Occipital lobe (tissue), 2 donors: Measurements from ENCODE around the gene MMP25. TPM values are rescaled to one million over a fixed set of nuclear protein-coding genes. Genes with fewer than 3 reads are reported as not detected.
A peak's percentile ranks its signal among the peaks of the same experiment; 100 is the strongest.

Experiments used
- DNase-seq: peaks from one replicate; lab custom pipeline; 2025; lab: John Stamatoyannopoulos, UW
- total RNA-seq: library from RNA; depleted of rRNA; stranded (reverse); fragments of >200 nt; gene quantifications from one replicate; pipeline ENCODE4 v1.2.3, GENCODE V29; 2014

The MMP25 gene
- total RNA-seq, 1 donor from 2014 or later, result 0.62 TPM

DNA sequence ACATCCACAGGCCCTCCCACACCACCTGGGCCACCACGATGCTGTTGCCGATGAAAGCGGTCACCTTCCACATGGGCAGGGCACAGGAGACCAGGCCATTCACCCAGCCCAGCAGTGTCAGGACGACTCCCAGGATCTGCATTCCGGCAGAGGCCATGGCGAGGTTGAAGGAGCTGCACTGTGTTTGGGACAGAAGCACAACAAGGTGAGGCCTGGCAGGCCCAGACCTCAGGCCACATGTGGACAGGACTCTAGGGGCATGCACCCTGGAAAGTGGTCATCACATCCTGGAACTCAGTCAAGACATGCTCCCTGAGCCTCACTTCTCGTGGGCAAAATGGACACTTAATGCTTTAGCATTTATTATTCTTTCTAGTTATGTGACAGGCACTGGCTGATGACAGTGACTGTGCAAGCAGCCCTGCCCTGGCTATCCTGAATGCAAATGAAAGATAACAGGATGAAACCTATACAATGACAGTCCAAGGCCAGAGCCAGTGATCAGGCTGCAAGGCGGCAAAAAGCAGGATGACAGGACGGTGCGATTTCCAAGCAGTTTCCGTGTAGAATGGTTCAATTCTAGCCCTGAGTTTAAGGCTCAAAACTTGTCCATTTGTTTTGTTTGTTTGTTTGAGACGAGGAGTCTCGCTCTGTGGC is 30.4 kb upstream of the MMP25 start:
- DNase-seq, result no peak

DNA sequence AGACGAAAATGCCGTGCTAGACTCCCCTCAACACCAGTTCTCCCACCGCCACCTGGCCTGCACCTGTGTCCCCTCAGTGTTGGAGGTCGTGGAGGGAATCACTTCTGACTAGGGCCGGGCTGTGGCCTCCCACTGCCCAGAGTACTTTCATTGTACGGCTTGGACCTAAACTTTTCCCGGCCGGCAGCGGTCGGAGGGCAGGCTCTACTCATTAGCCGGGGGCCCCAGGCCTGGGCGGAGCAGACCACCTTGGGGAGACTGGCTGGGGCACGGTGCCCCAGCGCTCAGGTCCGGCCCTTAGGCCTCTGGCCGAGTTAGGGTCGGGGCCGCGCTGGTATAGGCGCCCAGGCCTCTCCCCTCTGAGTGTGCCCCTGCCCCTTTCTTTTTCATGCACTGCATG is 29.0 kb upstream of the MMP25 start:
- no peak for DNase-seq

DNA sequence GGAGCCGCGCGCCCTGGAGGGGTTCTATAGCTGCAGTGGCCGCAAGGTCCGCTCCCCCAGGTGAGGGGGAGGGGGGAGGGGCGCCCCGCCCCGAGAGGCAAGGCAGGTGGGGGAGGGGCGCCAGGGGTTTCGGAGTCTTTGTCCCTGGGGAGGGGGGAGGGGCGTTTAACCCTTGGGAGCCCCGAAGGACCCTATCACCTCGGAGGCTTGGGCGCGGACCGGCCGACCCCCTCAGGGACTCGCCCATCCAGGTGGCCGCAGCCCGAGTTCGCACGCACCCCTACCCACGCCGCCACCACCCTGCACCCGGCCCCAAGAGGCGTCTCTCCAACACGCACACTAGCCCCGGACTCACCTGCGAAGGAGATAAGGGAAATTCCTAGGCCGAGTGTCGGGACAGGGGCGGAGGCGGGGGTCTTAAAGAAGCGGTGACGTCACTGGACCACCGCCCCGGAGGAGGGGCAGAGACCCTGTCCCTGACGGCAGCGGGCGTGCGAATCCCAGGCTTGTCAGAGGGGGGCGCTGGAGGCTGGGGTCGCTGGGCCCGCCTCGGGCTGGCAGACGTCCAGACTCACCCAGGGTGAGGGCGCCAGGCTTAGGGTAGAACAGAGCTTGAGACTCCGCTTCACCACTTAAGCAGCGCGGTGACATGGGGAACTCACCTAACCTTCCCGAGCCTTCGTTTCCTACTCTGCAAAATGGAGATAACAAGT is 28.4 kb upstream of the MMP25 start, which contains the start of gene CLDN6:
TSS of gene CLDN6 (minus strand) at position 390 of the 713 bp plus-strand sequence. CDS start 2,162 bp downstream, outside the sequence.
- no peak for DNase-seq

DNA sequence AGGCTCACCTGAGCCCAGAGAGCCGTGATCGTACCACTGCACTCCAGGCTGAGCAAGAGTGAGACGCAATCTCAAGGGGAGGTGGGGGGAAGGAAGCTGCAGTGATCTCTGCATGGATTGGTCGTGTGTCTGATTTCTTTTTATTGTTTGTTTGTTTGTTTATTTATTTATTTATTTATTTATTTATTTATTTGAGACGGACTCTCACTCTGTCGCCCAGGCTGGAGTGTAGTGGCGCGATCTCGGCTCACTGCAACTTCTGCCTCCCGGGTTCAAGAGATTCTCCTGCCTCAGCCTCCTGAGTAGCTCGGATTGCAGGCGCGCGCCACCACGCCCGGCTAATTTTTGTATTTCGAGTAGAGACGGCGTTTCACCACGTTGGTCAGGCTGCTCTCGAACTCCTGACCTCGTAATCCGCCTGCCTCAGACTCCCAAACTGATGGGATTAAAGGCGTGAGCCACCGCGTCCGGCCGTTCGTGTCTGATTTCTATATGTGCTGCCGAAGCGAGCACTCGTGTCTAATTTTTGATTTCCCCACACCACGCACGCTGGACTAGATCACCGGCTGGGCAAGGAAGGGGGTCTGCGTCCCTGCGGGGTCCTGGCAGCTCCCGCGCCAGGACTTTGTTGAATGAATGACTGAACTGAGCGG is 26.6 kb upstream of the MMP25 start:
- DNase-seq, result no peak

DNA sequence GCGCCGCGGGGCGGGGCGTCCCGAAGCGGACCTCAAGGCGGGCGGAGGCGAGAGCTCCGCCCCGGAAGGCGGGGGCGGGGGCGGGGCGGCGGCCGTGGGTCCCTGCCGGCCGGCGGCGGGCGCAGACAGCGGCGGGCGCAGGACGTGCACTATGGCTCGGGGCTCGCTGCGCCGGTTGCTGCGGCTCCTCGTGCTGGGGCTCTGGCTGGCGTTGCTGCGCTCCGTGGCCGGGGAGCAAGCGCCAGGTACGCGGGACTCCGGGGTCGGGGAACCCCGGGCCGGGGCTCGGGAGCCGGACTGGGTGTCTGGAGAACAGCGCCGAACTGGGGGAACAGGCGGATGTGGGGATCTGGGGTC is 26.1 kb upstream of the MMP25 start, which contains the start of gene TNFRSF12A:
TSS of gene TNFRSF12A (plus strand) at position 122 of the 357 bp plus-strand sequence. CDS start at position 152, 30 bp downstream.
- no peak for DNase-seq

DNA sequence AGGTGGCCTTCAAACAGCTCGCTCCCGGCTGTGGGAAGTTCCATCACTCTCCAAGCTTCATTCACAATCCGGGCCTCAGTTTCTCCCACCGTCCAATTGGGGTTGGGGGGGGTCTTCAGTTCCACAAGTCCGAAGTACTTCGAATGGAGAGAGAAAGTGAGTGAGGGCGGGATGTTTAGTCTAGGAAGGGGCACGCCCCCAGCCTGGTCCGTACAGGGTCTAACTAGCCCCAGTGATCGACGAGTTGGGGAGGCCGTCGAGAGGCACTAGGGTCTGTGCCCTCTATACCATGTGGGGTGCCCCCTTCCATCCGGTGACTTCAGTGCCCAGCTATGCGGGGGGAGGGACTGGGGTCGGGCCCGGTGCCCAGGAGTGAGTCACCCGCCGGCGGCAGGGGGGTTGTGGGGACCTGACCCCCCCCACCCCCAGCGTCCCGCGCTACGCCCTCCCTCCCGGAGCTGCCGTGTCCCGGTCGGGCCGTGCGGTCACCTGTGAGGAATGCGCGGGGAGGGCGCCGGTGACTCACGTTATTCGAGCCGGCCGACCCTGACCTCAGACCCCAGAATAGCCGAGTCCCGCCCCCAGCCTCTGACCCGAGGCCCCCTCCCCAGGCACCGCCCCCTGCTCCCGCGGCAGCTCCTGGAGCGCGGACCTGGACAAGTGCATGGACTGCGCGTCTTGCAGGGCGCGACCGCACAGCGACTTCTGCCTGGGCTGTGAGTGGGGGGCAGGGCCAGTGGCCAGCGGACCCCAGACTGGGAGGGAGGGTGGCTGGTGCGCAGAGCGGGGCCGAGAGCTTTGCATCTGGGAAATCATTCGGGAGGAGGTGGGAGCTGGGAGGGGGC is 25.5 kb upstream of the MMP25 start:
- DNase-seq, result peak; percentile 38

DNA sequence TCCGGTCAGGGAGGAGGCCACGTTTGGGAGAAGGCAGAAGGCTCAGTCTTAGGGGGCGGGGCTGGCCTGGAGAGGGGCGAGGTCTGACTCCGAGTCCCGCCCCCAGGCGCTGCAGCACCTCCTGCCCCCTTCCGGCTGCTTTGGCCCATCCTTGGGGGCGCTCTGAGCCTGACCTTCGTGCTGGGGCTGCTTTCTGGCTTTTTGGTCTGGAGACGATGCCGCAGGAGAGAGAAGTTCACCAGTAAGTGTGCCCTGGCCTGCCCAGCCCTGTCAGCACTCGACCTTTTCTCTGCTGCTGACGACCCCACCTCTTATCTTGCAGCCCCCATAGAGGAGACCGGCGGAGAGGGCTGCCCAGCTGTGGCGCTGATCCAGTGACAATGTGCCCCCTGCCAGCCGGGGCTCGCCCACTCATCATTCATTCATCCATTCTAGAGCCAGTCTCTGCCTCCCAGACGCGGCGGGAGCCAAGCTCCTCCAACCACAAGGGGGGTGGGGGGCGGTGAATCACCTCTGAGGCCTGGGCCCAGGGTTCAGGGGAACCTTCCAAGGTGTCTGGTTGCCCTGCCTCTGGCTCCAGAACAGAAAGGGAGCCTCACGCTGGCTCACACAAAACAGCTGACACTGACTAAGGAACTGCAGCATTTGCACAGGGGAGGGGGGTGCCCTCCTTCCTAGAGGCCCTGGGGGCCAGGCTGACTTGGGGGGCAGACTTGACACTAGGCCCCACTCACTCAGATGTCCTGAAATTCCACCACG is 24.7 kb upstream of the MMP25 start:
- peak; percentile 27 for DNase-seq

DNA sequence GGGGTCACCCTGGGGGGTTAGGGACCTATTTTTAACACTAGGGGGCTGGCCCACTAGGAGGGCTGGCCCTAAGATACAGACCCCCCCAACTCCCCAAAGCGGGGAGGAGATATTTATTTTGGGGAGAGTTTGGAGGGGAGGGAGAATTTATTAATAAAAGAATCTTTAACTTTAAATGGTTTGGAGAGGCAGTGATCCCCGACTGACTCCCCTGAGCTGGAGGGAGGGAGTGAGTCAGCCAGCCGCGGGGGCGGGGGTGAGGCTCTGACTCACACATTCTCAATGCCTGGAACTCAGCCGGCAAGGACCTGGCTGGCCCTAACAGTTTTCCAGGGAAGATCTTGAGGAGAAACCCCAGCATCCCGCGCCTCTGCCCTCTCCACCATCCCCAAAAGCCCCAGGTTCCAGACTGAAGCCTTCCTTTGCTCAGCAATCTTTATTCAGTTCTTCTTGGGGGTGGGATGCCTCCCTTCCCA is 24.1 kb upstream of the MMP25 start:
- DNase-seq, result peak; percentile 76

DNA sequence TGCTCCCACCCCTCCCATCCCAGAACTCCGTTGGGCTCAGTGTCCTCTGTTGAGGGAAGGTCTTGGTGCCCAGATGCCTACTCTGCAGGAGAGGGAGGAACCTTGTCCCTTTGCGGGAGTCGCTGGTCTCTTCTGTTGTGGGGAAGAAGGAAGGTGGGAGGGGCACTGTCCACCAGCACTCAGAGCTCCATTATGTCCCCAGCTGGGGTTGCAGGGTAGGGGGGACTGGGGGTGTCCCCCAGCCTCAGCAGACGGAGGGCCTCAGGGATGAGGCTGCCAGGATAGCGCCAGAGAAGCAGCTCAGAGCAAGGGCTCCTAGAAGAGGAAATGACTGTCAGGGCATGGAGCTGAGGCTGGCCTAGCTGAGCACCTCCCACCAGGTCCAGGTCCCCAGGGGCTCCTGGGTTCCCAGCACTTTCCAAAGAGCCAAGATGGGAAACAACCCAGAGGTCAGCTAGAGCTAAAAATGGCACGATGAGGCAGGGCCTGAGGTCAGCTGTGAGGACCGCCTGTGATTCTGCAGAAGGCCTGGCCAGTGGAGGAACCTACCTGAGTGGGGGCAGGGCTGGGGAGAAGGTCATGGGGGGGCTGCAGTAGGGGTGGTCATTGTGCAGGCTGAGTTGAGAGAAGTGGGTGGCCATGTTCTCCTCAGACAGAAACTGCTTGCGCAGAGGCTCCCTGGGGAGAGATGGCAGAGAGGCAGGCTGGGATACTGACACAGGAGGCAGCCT is 23.5 kb upstream of the MMP25 start:
- DNase-seq, result no peak

DNA sequence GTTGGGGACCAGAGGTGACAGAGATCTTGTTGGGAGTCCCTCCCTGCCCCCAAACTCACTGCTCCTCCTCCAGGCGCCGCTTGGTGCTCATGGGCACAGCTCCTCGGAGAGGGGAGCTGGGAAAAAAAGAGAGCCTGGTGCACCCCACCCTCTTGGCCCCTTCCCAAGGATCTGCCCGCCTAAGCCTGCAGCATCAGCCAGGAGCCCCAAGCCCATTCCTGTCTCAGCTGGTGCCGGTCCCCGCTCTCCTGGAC is 23.0 kb upstream of the MMP25 start:
- DNase-seq, result peak; percentile 52

DNA sequence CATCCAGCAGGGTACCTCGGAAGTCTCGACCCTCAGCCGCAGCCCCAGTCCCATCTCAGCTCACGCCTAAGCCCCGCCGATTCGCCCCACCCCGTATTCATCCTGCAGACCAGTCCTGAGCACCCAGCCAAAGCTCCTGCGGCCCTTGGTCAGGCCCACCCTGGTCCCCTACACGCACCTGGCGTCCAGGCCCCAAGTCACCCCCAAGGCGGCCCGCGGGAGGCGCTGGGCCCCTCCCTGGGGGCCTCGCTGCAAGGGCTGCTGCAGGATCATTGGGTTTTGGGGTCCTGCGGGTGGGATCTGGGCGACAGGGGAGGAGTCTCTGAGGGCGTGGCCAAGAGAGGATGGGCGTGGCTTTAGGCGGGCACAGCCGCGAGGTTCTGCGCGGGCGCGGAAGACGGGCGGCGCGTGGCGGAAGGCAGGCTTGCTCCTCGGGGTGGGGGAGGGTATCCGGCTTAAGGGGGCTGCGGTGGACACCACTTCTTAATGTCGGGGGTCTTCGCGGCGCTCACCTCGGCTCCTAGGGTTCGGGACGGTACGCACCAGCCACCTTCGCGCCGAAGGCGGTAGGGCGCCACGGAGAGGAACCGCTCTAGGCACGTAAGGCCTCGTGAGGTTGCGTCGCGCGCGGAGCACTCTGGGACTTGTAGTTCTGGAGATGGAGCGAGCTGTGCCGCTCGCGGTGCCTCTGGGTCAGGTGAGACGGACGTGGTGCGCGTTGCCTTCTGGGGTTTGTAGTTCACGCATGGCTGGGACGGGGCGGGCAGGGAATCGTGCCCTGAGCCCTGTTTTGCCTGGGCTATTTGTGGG is 22.5 kb upstream of the MMP25 start, which contains the start of the genes HCFC1R1 and THOC6:
TSS of gene HCFC1R1 (minus strand) at position 274 of the 810 bp plus-strand sequence. CDS start at position 273, 1 bp downstream.
TSS of gene THOC6 (plus strand) at position 367 of the 810 bp plus-strand sequence. CDS start at position 659, 292 bp downstream.
- peak; percentile 90 for DNase-seq

DNA sequence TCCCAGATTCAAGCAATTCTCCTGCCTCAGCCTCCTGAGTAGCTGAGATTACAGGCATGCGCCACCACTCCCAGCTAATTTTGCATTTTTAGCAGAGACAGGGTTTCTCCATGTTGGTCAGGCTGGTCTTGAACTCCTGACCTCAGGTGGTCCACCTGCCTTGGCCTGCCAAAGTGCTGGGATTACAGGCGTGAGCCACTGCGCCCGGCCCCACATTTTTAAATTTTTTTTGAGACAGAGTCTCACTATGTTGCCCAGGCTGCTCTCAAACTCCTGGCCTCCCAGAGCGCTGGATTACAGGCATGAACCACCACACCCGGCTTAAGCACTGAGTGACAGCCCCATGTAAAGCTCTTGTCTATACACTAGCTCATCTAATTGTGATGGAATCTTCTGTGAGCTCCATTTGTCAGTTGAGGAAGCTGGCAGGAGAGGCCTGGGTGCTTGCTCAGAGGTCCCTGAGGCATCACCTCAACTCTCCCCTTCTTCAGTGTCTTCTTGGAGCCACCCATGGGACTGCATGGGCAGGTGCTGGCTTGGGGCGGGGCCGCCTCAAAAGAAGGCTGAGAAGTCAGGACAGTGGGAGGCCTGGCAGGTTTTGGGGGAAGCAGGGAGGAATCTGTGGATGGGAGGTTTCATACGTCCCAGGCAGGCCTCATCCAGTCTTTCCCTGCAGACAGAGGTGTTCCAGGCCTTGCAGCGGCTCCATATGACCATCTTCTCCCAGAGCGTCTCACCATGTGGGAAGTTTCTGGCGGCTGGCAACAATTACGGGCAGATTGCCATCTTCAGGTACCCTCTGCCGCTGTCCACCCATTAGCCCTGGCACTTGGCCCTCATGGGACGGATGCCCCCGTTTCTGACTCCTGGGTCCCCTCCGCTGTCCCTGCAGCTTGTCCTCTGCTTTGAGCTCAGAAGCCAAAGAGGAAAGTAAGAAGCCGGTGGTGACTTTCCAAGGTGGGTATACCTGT is 21.0 kb upstream of the MMP25 start:
- DNase-seq, result no peak

DNA sequence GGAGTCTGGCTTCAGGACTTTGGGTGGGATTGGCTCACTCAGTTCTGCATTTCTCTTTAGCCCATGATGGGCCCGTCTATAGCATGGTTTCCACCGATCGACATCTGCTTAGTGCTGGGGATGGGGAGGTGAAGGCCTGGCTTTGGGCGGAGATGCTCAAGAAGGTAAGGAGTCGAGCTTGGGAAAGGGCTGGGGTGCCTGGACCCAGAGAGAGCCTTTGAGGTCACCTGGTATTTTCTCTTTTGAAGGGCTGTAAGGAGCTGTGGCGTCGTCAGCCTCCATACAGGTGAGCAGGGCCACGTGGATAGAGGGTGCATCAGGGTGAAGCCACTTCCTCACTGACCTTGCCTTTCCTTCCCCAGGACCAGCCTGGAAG is 20.4 kb upstream of the MMP25 start:
- no peak for DNase-seq

DNA sequence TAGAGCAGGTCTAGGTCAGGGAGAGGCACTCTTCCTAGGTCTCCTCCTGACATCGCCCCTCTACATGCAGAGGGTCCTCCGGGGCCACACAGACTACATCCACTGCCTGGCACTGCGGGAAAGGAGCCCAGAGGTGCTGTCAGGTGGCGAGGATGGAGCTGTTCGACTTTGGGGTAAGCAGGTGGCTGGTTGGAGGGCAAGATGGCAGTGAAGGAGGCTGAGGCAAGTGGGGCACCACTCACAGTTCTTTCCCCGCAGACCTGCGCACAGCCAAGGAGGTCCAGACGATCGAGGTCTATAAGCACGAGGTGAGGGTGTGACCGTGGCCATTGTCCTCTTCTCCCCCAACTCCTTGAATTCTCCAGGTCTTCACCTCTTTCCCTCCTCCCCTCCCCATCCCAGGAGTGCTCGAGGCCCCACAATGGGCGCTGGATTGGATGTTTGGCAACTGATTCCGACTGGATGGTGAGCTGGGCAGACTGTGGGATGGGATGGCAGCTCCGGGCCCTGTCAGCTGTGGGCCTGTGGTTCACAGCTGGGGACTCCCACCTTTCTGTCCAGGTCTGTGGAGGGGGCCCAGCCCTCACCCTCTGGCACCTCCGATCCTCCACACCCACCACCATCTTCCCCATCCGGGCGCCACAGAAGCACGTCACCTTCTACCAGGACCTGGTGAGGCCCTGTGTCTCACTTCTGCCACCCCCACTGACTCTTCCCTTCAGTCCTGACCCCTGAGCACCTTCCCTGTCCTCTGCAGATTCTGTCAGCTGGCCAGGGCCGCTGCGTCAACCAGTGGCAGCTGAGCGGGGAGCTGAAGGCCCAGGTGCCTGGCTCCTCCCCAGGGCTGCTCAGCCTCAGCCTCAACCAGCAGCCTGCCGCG is 19.5 kb upstream of the MMP25 start:
- no peak for DNase-seq

DNA sequence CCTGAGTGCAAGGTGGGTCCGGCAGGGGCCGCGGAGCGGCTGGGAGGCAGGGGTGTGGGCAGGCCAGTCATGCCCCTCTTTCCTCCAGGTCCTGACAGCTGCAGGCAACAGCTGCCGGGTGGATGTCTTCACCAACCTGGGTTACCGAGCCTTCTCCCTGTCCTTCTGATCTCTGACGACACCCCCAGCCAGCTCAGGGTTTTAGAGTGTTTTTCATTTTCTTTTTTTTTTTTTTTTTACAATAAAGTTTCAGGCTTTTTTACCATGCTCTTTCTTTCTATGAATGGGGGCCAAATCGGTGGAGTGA is 18.9 kb upstream of the MMP25 start:
- DNase-seq, result no peak

DNA sequence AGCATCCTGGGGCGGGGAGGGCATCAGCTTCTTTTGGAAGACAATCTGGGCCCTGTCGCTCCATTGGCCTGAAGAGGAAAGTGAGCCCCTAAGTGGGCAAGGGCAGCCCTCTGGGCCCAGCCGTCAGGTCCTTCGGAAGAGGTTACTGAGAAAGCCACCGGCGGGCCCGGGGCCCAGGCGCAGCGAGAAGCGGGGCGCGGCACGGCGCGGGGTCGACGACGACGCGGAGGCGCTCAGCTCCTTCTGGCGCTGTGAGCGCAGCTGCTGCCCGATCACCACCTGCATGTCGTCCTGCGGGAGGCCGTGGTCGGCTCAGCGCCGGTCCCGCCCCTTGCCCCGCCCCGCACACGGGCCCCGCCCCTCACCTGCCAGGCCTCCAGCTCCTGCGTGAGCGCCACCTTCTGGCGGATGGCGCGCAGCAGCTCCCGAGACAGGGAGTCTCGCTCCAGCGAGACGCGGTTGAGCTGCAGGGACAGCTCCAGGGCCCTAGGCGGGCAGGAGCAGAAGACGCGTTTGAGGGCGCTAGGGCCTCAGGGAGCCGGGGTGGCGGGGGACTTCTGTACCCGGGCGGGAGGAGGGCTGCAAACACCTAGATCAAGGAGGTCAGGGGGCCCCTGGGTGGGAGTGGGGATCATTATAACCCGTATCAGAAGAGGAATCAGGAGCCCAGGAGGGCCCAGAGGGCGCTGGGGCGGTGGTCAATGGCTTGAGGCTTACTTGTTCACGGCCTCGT is 18.2 kb upstream of the MMP25 start:
- peak; percentile 77 for DNase-seq
